H54 (cell line): ENCODE measurements around the gene AMOTL2.
A peak's percentile ranks its signal among the peaks of the same experiment; 100 is the strongest.

Source experiments
- DNase-seq: peaks from one replicate; pipeline ENCODE4 v3.0.0; 2011; ENCODE audit warnings: low spot score, mixed read lengths; ENCODE audit not compliant: insufficient read length
- FAIRE-seq: peaks from 3 replicates; lab custom pipeline; 2011; peaks lifted over from hg19 to GRCh38; lab: Jason Lieb, UNC
- POLR2A ChIP-seq: IDR thresholded peaks from 2 replicates; pipeline ENCODE4 v1.6.1; 2011; ENCODE audit warnings: low read depth, mild to moderate bottlenecking, low read length

Gene AMOTL2

DNA sequence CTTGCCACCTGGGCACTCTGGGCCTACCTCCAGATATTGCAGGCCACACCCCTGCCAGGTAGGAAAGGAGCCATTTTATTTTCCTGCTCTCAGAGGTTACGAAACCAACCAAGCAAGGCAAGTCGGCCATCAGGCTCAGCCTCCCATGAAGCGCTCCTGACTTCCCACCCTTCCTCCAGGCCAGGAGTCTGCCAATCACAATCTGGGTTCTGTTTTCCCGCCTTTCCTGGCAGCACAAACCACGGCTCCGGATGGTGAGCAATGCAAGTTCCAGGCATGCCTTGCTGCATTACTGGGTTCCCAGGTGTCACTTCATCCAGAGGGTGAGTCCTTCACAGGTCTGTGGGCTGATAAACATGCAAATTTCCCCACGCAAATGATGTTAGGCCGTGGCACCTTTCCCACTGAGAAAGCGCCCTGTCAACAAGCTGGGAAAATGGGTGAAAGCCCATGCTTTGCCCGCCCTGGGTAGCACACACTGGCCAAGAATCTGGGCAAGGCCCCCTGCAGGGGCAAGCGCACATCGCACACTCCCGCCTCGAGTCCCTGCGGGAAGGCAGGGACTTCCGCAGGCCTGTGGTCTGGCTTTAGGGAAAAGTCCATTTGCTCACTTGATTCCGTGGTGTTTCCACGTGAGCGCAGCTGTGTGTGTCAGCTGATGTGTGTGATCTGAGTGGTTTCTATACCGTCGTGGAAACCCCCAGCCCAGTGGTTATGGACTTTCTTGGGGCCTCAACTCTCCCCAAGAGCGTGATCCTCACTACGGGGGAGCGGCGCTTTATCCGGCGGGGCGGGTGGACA is 62.0 kb downstream of the AMOTL2 start:
- DNase-seq (no peak), FAIRE-seq (no peak)
- no peak for TF ChIP-seq POLR2A

DNA sequence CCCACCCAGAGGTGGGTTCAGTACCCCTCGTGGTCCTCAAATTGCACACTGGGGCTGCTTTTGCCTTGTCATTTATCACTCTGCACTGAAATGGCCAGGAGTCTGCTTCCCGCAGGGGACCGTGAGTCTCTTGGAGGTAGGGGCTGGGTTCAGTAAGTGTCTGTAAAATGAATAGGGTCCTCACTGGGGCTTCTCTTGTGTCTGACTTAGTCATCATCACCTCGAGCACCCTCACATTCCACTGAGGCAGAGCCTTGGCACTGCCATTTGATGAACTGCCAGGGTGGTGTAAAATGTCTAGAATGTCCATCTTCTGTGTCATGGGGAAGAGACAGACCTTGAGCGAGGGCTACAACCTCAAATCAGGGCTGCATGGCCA is 62.6 kb downstream of the AMOTL2 start:
- FAIRE-seq (no peak), DNase-seq (no peak)
- no peak for TF ChIP-seq POLR2A

DNA sequence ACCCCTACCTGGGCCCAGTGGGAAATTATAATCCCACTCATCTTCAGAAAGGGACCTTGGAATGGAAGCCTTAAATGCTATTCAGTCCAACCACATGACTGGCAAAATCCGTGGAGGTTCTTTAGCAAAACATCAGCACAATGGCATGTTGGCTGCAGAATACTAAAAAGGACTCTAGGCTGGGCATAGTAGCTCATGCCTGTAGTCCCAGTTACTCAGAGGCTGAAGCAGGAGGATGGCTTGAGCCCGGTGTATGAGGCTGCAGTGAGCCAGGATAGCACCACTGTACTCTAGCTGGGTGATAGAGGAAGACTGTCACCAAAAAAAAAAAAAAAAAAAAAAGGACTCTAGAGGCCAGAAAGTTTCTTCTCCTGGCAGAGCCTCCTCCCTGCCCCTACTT is 63.0 kb downstream of the AMOTL2 start:
- no peak for TF ChIP-seq POLR2A
- DNase-seq (no peak), FAIRE-seq (no peak)

DNA sequence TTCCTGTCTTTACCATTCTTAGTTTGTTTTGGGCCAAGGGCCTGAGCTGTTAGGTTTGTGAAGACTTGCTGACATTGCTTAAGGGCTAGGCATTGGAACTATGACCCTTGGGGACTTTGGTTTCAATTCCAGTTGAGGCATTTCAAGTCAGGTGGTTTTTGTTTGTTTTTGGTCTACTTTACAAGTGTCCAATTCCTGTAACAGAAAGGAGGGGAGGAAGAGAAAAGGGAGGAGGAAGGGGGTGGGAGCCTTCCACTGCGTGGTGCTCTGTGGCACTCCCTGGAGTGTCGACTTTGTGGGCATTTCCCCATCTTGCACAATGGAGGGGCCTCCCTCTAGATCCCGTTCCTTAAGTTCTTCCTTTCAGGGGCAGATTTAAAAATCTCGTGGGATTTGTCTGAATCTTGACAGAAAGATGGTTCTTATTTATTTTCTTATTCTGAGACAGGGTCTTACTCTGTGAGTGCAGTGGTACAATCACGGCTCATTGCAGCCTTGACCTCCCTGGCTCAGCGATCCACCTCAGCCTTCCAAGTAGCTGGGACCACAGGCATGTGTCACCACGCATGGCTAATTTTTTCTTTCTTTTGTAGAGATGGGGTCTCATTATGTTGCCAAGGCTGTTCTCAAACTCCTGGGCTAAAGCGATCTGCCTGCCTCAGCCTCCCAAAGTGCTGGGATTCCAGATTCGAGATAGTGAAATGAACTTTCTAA is 64.1 kb downstream of the AMOTL2 start:
- FAIRE-seq = no peak
- no peak for TF ChIP-seq POLR2A
- DNase-seq = no peak

DNA sequence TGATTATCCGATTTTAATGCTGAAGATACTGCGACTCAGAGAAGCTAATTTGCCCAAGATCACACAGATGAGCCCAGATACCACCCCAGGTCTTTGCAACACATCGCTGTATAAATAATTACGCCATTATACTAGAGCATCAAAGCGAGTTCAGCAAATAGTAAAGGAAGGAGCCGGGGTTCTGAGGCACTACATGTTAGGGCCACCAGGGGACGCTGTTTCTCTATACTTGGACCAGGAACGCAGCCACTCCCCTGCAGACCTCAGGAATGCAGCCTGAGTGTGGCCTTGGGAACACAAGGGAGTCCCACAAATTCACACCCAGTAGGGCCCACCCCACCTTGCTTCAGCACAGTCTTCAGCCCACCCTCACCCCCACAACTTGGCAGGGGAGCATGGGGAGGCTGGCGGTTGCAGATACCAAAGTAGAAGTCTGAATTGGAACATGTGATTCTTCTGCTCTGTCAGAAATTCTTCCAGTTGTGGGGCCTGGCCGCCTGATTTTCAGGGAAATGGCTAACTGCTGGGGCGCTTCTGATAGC is 65.8 kb downstream of the AMOTL2 start:
- FAIRE-seq (no peak), DNase-seq (peak; percentile 74)
- no peak for TF ChIP-seq POLR2A

DNA sequence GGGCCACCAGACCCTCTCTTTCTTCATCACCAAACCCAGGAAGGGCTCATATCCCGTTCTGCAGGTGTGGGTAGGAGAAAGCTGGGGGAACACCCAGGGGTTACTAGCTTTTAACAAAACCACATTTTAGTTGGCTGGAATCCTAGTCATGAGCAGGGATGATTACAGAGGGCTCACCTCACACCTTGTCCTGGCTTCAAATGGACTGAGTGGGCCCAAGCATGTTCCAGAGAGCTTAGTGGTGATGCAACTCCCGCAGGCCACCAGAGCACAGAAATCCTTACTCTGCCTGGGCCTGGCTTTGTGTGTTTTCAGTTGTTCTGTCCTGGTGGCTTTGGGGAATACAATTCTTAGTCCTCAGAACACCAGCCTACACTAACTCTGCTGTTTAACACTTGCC is 66.8 kb downstream of the AMOTL2 start:
- FAIRE-seq = no peak
- no peak for TF ChIP-seq POLR2A
- no peak for DNase-seq

DNA sequence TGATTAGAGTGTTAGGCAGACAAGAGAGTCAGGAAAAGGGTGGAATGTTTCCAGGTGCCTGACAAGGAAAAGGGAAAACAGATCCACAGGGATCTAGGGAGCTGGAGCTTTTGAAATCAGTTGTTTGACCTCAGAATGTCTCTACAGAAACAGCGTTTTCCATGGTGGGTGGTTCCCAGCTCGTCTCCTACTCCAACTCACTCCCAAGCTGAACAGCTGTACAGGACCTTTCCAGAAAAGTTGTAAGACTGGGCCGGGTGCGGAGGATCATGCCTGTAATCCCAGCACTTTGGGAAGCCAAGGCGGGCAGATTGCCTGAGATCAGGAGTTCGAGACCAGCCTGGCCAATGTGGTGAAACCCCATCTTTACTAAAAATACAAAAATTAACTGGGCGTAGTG is 67.9 kb downstream of the AMOTL2 start:
- TF ChIP-seq POLR2A = no peak
- FAIRE-seq = no peak
- DNase-seq = no peak
